Muscle of leg (tissue), 11 donors: ENCODE measurements around the gene CAB39L. TPM values are rescaled to one million over a fixed set of nuclear protein-coding genes. Genes with fewer than 3 reads are reported as not detected.

Experiments
- DNase-seq: peaks from one replicate; pipeline ENCODE4 v3.0.0; 2013
- H3K27ac ChIP-seq: one replicate; pipeline ENCODE4 v1.5.1; 2013; ENCODE audit warnings: mild to moderate bottlenecking, low read length, control low read depth
- H3K27me3 ChIP-seq: one replicate; pipeline ENCODE4 v1.6.1; 2013; ENCODE audit warnings: low read length; ENCODE audit not compliant: control insufficient read depth, insufficient read depth
- H3K36me3 ChIP-seq: one replicate; pipeline ENCODE4 v1.6.1; 2013; ENCODE audit warnings: low read length; ENCODE audit not compliant: control insufficient read depth, insufficient read depth
- H3K4me1 ChIP-seq: one replicate; pipeline ENCODE4 v1.6.1; 2013; ENCODE audit warnings: low read length; ENCODE audit not compliant: control insufficient read depth, insufficient read depth
- H3K4me3 ChIP-seq: one replicate; pipeline ENCODE4 v1.5.1; 2013; ENCODE audit warnings: low read length, control low read depth
- H3K9me3 ChIP-seq: replicated peaks from 2 replicates; pipeline ENCODE4 v1.6.1; 2013; ENCODE audit warnings: low read depth, low read length; ENCODE audit not compliant: control insufficient read depth
- WGBS: methylation state at CpG from one replicate; pipeline ENCODE4 v1.1.5; 2013; ENCODE audit warnings: missing lambda C conversion rate; ENCODE audit not compliant: insufficient coverage; 5-methylcytosine and 5-hydroxymethylcytosine counted together
- polyA plus RNA-seq, 8 donors: library from polyadenylated mRNA; unstranded; fragments of 120-200 nt; gene quantifications; one replicate each; pipeline versions ENCODE4 v1.2.1 to v1.2.3, GENCODE V29; 2013; ENCODE audit warnings: inconsistent platforms in 1 of 8, low replicate concordance in 1 of 8; ENCODE audit not compliant: insufficient read length in 8 of 8, insufficient read depth in 1 of 8
- total RNA-seq: library from RNA; stranded (reverse); fragments of 120-200 nt; gene quantifications from one replicate; pipeline ENCODE4 v1.2.4, GENCODE V29; 2013

The CAB39L gene
- total and polyA plus RNA-seq, 9 donors: 3.5 to 6.1 (median 4.5) TPM

DNA sequence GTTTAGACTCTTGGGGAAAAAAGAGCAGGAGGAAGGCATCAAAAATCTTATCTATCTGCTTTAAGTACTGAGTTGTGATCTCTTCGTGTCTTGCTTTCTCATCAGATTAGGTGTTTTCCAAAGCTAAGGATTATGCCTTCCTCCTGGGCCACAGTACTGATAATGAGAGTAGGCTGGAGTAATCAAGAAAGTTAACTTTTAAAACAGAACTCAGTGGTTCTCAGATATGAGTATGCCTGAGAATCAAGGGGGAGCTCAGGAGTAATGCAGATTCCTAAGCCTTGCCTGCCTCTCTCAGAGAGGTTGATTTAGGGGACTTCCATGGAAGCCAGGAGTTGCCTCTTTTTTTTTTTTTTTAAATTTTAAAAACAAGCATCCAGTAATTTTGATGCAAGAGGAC lies 172.6 kb downstream of the CAB39L start:
- Histone ChIP-seq H3K27ac (no peak overlapping the region), H3K27me3 (no peaks in the 10 kb centered on the region), H3K4me3 (no peak overlapping the region), H3K9me3 (no peaks in the 10 kb centered on the region), H3K36me3 (peaks cover 6% of the 10 kb centered on the region), H3K4me1 (no peaks in the 10 kb centered on the region)
- 67% methylated on average over 1 of the region's 1 CpG for WGBS
- DNase-seq: no peak

DNA sequence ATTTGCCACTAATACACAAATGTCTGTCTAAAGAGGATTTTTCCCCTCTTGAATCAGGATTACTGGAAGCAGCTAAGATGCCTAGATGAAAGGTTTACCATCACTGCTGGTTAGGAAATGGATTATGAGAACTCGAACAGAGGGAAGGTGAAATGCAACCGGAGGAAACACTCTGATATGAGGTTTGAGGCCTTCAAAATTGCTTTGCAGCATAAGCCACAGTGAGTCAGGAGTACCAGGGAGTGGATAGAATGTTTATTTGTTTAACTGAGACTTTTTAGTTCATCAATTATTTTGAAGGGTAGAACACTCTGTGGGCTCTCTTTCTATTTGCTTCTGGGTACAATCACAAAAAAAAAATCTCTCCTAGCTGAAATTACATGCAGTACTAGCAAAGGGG lies 178.0 kb downstream of the CAB39L start:
- H3K9me3 ChIP-seq: no peaks in the 10 kb centered on the region
- WGBS: 69% methylated on average over 2 of the region's 2 CpGs
- H3K27me3 ChIP-seq: no peaks in the 10 kb centered on the region
- H3K27ac ChIP-seq: no peak overlapping the region
- no peak for DNase-seq
- H3K36me3 ChIP-seq: peaks cover 15% of the 10 kb centered on the region
- H3K4me1 ChIP-seq: no peaks in the 10 kb centered on the region
- H3K4me3 ChIP-seq: no peak overlapping the region

GRCh38 chr13:49262634-49263033 lies 181.2 kb downstream of the CAB39L start:
- H3K9me3 ChIP-seq: no peaks in the 10 kb centered on the region
- no peaks in the 10 kb centered on the region for H3K27me3 ChIP-seq
- no peak overlapping the region for H3K27ac ChIP-seq
- peaks cover 21% of the 10 kb centered on the region for H3K36me3 ChIP-seq
- no peak overlapping the region for H3K4me3 ChIP-seq
- H3K4me1 ChIP-seq: no peaks in the 10 kb centered on the region
- 92% methylated on average over 4 of the region's 6 CpGs for whole genome bisulfite sequencing
- no peak for DNase-seq

GRCh38 chr13:49259586-49259985 lies 184.3 kb downstream of the CAB39L start:
- H3K4me3 ChIP-seq: no peak overlapping the region
- DNase-seq: no peak
- no peaks in the 10 kb centered on the region for H3K4me1 ChIP-seq
- H3K27me3 ChIP-seq: no peaks in the 10 kb centered on the region
- no peaks in the 10 kb centered on the region for H3K9me3 ChIP-seq
- H3K27ac ChIP-seq: no peak overlapping the region
- H3K36me3 ChIP-seq: peaks cover 29% of the 10 kb centered on the region
- WGBS: 100% methylated on average over 2 of the region's 6 CpGs

Other genes with a start within 250 kb of the CAB39L start
- not detected for gene MLNR, start 223.7 kb downstream of the CAB39L start, total RNA-seq
- gene MLNR, start 223.7 kb downstream of the CAB39L start, polyA plus RNA-seq: under 1 TPM in 1 of 8 donors, not detected in 7; 0.10 TPM
- 6.3 TPM for gene CDADC1, start 196.1 kb downstream of the CAB39L start, total RNA-seq
- 10 to 100 TPM in 2 of 8 donors, 1 to 10 TPM in 6; 6.8 to 12.3 (median 9.1) TPM for gene CDADC1, start 196.1 kb downstream of the CAB39L start, polyA plus RNA-seq
- gene SETDB2, start 210 bp upstream of the CAB39L start, total RNA-seq: 11.0 TPM
- 1 to 10 TPM; 6.7 to 8.8 (median 7.6) TPM for gene SETDB2, start 210 bp upstream of the CAB39L start, polyA plus RNA-seq
- 15.6 TPM for gene PHF11, start 51.9 kb upstream of the CAB39L start, total RNA-seq
- gene PHF11, start 51.9 kb upstream of the CAB39L start, polyA plus RNA-seq: 10 to 100 TPM; 13.7 to 26.7 (median 19.2) TPM
- 10.8 TPM for gene RCBTB1, start 141.5 kb upstream of the CAB39L start, total RNA-seq
- gene RCBTB1, start 141.5 kb upstream of the CAB39L start, polyA plus RNA-seq: 10 to 100 TPM; 16.4 to 24.9 (median 19.7) TPM
- gene ARL11, start 184.4 kb upstream of the CAB39L start, total RNA-seq: 0.58 TPM
- gene ARL11, start 184.4 kb upstream of the CAB39L start, polyA plus RNA-seq: under 1 TPM; 0.23 to 0.83 (median 0.38) TPM
- 26.1 TPM for gene EBPL, start 247.4 kb upstream of the CAB39L start, total RNA-seq
- 10 to 100 TPM; 16.4 to 34.2 (median 25.7) TPM for gene EBPL, start 247.4 kb upstream of the CAB39L start, polyA plus RNA-seq